ENCODE data around the gene RSPH10B2.

GRCh38 chr7:6826151-6826550 lies 72.2 kb downstream of the RSPH10B2 start, which contains the start of gene CCZ1B:
- TF ChIP-seq CTCF (IDR thresholded peaks at IDR 0.05; ENCODE audit: low read depth, low read length) (peak; percentile 19), POLR2A (IDR thresholded peaks at IDR 0.05; ENCODE audit: extremely low read depth, insufficient read length) (peak; percentile 14)
